Hippocampal formation (tissue), 2 donors: ENCODE data around the gene DSC3.

Experiments
- DNase-seq, 2 donors: peaks; one replicate each; lab custom pipeline; 2025; lab: John Stamatoyannopoulos, UW

Gene DSC3

DNA sequence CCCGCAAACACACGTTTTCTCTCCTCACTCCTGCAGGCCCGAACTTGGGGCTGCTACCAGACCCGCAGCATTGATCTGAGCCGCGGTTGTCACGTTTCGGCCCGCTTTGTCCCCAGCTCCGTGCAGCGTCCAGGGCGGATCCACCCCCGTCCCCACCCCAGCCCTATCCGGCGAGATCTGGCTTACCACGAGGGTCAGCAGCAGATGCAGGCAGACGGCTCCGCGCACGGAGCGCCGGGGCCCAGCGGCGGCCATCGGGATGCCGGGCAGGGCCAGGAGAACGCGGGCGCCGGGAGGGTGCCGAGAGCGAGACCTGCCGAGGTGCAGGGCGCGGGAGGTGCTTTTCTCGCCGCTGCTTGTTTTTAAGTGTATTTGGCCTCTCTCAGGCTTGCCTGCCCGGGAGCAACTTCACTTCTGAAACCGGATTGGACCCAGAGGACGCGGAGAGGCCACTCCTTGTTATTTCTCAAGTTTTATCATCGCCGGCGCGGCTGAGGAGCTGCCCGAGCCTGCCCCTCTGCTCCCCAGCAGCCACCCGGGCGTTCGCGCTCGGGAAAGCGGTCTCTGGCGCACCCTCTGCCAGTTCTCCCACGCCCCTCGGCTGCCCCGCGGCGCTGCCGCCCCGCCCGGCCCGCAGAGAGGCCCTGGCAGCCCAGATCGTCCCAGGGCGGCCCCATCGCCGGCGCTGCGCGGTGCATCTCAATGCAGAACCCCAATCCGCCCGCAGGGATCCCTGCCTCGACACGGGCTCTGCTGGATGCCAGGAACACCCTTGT is at the start of gene DSC3:
Gene DSC3, minus strand, starts transcription at position 337 of the 776 bp plus-strand sequence. Its CDS starts 82 bp downstream, at position 255.
- no peak for DNase-seq

DNA sequence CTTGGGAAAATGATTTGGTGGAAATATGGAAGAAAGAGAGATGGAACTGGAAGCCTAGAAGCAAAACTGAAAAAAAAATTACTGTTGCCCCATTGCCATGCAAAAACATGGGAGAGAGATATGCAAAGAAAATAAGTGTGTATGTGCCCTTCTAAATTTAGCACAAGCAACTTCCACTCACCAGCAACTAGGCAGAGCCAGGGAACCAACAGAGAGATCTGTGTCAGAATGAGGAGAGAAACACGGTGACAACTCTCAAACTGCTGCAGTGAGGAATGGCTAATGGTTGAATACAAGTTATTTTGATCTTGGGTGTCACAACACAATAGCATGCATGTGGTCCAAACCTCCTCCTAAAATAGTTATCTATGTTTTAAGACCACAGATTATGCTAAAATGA is 48.8 kb upstream of the DSC3 start:
- no peak for DNase-seq

DNA sequence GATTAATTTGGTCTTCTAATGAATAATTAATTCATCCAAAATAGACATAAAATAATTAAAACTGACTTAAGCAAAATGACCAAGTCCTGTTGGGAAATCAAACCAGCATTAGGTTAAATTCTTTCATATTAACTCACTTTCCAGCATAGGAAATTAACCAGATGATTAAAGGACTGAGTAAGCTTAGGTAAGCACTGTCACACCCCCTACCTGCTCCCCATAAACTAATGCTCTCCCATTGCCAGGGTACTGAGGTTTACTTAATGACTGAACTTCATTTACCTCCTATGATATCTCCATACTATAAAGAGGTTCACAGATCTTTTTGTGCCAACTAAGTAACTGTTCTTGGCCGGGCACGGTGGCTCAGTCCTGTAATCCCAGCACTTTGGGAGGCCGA is 46.0 kb upstream of the DSC3 start:
- no peak for DNase-seq

DNA sequence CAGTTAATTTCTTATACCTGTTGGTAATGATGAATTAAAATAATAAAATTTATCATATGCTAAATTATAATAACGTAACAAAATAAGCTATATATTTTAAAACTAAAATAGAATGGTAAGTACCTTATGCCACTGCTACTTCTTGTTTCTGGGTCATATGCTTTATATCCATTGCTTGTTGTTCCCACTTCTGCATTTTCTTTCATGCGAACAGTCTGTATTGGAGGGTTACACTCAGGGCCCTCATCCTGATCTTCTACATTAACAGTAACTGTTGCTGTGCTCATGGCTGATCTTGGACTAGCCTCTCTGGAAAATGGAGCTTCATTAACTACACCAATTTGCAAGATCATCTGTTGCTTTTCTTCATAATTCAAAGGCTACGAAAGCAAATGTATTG is 37.4 kb upstream of the DSC3 start:
- no peak for DNase-seq

DNA sequence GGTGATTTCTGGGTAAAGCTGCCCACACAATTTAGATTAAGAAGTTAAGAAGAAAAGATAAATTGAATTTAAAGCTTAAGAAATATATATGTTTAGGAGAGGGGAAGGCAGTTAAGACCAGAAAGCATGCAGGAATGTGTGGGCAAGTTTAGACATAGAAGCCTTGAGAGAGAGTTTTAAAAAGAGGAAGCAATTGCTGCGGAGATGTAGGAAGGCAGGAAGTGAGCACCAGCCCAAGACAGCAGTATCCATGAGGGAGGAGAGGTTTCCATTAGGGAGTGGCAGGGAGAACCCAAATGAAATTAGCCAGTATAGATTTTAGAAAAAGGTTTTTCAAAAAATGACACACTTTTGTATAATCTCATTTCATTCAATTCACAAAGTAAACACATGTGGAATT is 35.3 kb upstream of the DSC3 start:
- no peak for DNase-seq

DNA sequence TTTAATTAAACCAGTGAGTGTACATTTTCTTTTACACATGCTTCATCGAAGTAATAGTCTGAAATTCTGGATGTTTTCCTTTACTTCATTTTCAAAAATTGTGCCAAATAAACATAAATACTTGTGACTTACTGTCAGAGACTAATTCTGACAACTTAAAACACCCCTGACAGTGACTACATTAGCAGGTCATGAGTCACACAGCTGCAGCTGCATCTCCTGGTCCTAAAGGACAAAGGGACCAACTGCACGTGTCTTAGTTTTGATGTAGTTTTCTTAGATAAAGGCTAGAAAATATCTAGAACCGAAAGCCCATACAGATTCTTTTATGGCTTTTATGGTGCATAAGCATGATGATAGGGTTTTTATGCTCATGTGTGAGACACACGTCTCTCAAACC is 29.6 kb upstream of the DSC3 start:
- no peak for DNase-seq

DNA sequence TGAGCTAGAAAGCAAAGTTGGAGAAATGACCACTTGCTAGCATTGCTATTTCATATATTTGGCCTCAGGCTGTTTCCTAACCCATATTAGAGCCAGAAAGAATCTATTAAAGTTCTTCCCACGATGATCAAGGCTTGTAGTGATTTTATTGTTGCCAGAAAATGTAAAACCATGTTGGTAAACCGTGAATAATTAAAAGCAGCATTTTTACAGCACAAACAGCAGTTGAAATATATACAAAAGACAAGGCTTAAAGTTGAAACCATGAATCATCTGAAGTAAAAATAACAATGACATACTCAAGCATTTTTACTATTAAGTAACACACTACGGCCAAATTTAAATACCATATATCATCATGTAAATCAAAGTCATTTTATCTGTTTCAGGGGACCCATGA is 27.7 kb upstream of the DSC3 start:
- DNase-seq = no peak

DNA sequence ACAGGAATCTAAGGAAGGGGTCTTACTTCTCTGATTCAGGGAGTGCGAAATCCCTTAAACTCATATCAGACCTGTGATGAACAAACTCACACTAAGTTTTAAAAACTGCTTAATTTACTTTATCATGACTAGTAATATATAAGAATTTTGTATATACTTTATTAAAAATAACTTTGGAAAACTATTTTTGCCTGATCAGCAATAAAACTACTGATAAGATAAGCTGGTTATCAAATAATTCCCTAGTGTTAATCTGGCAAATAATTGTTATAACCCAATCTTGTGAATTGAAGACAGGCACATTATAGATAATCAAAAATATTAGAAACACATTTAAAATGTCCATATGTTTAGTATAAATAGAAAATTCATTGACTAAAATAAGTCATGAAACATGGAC is 23.7 kb upstream of the DSC3 start:
- no peak for DNase-seq

DNA sequence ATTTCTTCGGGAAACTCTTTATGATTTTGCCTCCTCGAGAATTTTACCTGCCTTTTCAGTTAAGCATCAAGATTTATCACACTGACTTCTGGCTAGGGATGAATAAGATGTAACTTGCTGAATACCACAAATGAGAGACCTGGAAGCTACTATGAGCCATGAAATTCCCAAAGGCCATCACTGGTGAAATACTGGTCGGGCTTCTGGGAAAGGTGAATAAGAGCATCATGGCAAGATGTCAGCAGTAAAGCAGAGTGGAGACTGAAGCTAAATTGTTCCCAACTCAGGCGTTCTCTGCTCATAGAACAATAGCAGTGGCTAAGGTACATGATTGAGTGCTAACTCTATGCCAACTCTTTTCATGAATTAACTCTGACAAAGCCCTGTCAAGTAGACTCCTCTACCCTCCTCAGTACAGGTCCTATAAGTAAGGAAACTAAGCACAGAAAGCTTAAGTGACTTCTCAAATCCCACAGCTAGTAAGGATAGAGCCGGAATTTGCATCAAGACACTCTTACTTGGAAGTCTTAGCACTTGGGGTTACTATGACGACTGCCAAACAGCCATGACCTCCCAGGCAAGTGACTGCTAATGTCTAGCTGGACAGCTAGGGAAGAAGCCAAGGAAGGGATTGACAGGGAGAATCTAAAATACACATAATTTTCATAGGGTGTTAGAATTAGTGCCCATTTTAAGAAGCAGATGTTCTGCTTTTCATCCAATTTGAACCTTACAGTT is 22.7 kb upstream of the DSC3 start:
- DNase-seq = no peak

DNA sequence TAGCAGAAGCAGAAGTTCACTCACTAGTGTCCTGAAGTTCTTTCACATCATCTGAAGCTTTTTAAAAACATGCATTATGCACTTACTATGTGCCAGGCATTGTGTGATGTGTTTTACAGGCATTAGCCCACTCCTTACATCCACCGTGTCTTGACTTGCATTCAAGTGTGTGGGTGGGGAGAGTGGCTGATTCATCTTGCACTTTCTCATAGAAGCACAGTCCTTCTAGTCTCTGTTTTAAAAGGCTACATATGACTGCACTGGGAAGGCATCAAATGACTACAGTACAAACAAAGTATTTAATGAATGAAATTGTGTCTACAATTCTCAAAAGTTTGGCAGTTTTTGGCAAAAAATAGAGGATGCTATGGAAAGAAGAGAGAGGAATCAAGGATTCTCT is 21.6 kb upstream of the DSC3 start:
- DNase-seq = no peak

DNA sequence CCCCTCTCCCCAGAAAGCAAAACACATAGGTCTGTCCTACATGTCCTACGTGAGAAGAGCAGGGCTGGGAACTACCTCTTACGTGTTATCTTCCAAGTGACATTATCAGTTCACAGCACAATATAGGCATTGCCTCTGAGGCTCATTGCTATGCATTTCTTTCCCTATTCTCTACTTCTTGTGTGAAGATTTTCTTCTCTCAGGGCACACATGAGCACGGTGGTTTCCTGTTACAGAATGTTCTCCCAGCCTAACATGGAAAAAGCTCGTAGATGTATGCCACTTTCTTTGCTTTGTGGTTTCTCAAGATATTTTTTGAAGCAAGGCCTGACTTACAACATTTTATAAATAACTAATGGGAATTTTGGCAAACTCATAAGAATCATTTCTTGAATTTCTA is 19.4 kb upstream of the DSC3 start:
- DNase-seq = no peak

DNA sequence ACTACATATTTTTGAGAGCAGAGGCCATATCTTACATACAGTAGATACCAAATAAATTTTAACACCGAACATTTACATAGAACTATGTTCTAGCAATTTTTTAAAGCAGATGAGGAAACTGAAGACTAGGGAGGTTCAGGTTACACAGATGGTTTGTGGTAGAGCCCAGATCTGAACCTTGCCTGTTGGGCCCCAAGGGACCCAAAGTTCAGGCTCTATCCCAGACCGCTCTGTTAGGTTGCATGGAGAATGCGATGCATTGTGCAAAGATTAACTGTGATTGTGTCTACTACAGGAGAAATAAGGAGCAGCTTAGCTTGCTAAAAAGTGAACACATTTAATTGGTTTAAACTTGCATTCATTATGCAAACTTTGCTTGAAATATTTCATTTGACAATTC is 16.4 kb upstream of the DSC3 start:
- no peak for DNase-seq

DNA sequence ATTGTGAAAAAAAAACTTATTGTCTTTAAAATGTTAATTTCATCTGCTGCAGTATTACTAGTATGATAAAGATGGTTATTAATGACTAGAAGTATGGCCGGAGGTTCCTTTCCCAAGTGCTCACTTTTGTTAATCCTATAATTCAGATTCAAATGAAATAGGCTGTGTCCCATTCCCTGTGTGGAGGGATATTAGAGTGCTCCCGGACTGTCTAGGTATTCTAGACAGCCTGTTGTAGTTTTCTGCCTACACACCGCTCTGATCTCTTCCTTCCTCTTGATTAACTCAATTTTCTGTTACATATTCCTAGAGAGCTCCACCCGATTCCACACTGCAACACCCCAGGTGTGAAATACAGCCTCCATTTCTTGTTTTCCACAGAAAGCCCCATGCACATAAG is 15.4 kb upstream of the DSC3 start:
- no peak for DNase-seq

DNA sequence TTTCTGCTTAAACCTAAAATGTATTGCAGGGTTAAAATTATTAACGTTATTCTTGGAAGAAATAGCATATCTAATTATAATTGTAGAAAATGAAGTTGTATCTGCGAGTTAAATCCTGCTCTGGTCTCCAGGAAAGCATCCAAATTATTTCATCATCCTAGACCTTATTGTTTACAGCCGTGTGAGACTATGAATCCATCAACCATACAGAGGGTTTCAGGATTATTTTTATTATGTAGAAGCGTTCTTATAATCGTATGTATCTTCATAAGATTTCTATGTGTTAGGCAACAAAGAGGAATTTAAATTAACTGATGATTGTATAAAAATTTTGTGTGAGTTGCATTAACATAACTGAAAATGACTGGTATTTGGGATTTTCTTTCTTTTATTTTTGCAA is 14.5 kb upstream of the DSC3 start:
- DNase-seq = no peak

DNA sequence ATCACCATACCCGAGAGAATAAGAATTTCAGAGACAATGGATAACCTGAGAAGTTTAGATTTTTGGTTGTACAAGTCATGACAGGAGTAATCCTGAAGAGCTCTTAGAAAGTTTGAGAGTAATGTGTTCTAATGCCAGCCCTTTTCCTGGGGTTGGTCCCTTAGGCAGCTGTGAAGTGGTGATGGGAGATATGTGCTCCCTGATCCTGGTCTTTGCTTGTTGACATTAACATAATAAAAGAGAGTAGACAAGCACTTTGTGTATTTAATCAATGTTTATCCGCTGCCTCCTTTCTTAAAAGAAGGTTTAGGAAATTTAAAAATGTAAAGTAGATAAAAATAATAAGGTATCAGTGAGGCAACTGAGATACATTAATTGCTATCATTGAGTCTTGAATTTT is 13.8 kb upstream of the DSC3 start:
- no peak for DNase-seq

DNA sequence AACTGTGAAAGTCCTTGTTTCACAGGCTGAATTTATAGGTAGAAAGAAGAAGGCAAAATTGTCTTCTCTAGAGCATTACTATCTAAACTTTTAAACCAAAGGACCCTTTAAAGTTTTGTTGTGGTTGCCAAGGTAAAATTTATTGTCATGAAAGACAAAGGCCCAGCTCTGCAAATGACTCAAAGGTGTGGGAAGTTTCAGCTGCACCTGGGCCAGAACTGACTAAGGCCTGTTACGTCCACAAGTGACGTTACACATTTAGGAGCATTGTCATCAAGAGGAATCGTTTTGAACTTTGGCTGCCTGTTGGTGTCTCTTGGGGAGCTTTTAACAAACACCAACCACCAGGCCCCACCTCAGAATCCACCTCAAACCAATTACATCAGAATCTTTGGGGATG is 8.1 kb upstream of the DSC3 start:
- no peak for DNase-seq

DNA sequence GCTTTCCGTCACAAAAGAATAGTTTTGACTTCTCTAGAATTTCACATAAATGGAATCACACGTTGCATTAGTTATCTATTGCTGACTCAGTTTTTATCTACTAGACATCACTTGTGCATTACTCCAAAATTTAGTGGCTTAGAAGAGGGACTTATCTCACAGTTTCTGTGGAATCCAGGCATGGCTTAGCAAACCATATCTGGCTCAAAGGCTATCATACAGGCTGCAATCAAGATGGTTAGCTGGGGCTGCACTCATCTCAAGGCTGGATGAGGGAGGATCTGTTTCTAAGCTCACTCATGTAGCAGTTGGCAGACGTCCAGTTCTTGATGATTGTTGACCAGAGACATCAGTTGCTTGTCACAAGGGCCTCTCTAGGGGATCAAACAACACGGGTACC is 6.6 kb upstream of the DSC3 start:
- DNase-seq = no peak

DNA sequence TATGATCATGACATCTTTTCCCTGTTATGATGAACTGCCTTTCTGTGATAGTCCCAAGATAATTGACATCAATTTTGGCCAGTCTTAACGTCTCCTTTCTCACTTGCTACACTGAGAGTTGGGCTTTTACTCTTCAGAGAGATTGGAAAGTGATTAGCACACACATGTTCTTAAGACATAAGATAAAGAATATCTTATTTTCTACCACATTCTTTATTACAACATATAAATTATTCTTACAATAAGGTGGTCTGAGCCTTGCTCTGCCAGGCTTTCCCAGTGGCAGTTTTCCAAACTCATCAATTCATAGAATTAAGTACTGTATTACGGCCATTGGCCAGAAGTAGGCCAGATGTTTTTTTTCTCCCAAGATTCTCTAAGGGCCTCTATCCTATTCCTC is 5.7 kb upstream of the DSC3 start:
- DNase-seq = no peak

DNA sequence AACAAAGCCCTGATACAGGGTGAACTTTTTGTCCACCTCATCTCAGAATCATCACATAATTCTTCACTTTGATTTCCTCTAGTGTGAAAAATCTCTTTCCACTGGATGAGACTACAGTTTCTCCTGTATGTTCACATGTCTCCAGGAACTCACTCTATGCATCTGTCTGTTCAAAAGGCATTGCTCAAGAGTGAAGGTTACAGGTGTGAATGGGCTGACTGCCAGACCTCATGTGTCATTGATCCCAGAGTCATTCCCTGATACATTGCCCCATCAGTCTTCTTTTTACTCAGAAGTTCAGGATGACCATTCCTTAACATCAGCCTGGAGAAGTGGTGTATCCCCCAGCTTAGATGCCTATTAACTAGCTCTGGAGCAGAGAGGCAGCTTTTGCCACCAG is 4.4 kb upstream of the DSC3 start:
- no peak for DNase-seq

DNA sequence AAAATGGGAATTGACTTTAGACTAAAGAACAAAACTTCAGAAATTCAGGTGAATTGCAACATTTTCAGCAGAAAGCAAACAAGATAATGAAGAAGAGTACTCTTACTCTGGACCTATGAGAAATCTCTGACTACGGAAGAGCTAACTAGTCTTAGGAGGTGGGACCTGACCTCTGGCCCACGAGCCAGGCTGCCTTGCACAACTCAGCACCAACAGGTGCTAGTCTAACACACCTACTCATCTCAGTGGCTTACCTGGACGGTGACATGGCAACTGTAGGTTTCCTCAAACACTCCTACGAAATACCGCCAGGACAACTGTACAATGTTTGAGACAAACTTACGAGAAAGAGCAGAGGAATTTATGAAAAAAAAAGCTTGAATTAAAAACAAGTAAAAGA is 3.1 kb upstream of the DSC3 start:
- DNase-seq = no peak

DNA sequence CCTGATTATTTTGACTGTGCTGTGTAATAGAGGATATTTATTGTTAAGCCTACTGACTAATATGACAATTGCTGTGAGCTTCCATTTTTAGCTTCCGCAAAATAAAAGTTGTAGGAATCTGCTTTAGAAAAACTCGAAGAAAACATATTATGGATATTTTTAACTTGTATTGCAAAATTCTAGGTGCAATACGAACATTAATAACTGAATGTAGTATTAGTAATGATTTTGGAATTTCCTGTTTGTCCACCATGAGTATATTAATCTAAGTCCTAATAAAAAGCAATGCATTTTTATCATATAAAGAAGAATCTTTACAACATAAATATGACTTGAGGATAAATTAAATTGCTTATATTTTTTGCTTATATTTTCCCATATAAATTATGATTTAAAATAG is 2.4 kb upstream of the DSC3 start:
- no peak for DNase-seq

DNA sequence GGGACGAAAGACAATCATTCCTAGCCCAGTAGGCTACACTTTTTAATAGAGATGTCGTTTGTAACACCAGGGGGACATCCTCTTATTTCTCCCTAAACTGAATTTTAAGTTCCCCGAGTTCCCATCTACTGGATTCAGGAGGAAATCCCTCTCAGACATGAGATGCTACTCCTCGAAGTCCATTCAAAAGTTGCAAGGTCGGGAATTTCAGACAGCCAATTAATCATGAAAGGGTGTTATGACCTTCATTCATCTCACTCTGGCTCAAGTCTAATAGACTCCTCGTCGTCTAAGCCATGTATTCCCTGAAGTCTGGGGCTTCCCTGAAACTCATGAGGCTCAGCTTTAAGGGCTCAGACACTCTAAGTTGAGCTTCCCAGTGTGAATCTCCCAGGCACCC is 1.2 kb upstream of the DSC3 start:
- no peak for DNase-seq

DNA sequence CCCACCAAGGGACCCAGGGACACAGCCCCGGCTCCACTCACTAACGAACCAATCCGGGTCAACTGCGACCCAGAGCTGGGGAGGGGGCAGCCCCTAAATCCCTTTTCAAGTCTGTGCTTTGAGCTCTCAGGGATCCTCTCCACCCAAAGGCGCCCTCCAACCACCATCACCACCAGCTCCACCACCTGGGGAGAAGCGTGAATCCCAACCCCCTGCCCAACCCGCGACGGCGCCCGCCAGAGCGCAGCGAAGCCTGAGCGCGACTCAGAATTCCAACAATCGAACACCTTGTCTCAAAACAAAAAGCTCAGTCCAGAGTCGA is 497 bp downstream of the DSC3 start:
- no peak for DNase-seq
